ENCODE results near the gene CACNG4.

The CACNG4 gene

GRCh38 chr17:66963909-66964771, at the start of gene CACNG4:
Gene CACNG4 (plus strand): TSS chr17:66964707. CDS start chr17:66964912, 205 bp downstream.
- DNase-seq = peak; percentile 78

DNA sequence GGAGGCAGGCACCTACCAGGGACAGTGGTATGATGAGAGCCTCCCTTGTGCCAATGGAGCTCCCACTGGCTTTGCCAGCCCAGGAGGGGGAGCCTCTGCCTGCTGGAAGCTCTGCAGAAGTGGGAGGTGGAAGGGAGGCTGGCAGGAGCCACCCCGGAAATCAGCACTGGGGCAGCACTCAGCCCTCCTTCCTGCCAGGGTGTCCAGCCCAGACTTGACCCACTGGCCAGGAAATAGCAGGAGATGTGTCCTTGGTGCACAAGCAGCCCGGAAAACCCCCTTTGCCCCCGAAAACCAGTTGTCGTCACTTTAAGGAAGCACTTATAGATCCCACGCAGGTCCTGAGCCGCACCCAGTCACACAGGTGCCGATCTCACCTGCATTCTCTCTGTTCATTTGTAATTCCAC, 49.3 kb upstream of the CACNG4 start:
- no peak for DNase-seq

- no peak for DNase-seq
Observed at GRCh38 chr17:66915792-66916191, 48.7 kb upstream of the CACNG4 start.

DNA sequence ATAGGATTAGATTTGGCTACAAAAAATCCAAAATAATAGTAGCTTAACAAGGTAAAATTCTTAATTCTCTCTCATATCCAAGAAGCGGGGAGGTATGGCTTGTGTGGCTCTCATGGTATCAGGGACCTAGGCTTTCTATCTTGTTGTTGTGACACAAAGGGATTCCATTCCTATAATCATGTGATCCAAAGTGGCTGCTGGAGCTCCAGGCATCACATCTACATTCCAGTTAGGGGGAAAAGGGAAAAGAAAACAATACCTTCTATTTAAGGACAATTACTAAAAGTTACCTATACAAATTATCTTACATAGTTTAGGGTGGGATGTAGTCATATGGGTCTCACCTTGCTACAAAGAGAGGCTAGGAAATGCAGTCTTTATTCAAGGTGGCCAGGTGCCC, 47.6 kb upstream of the CACNG4 start:
- DNase-seq = no peak

DNA sequence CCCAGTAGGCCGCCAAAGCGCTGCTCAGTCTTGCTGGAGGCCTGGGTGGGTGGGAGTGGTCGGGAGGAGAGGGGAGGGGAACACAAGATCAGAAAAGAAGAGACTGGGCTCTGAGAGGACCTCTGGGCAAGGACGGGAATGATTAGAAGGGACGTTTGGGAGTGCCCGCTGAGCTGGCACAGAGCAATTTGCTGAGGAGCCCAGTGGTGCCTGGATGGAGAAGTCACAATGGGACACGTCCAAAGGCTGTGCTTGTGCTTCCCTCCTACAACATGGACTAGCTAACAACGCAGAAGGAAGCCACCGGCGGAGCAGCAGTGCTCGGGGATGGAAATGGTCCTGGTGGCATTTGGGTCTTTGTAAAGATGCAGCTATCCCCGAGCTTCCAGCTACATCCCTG, 45.6 kb upstream of the CACNG4 start:
- no peak for DNase-seq

DNA sequence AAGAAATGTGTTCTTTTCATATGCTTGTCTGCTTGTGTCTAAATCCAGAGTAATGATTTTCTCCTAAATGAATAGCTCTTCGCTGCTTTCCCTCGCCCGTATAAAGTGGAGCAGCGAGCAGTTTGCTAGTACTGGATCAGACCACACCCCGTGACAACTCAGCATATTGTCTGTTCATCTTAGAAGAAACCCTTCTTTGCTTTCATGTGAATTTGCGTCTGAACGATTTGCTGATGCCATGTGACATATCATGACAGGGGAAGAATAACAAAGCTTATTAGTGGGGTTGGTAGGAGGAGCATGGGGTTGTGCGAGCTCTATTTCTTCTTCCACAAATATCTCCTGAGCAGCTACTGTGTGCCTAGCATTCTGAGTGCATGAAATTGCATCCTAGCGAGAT, 44.1 kb upstream of the CACNG4 start:
- DNase-seq = no peak

DNA sequence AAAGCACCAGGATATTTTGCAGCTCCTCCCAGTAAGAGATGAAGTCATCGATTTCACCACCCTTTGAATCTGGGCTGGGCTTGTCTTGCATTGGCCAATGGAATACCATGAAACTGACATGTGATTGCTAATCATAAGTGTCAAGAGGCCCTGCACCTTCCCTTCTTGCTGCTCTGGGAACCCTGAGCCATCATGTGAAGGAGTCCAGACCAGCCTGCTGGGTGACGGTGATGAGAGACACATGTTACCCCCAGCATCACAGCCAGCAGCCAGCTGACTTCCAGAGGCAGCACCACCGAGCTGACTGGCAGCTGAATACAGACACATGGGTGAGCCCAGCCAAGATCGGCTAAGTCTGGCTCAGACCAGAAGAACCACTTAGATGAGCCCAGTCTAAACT, 43.6 kb upstream of the CACNG4 start:
- DNase-seq = no peak

DNA sequence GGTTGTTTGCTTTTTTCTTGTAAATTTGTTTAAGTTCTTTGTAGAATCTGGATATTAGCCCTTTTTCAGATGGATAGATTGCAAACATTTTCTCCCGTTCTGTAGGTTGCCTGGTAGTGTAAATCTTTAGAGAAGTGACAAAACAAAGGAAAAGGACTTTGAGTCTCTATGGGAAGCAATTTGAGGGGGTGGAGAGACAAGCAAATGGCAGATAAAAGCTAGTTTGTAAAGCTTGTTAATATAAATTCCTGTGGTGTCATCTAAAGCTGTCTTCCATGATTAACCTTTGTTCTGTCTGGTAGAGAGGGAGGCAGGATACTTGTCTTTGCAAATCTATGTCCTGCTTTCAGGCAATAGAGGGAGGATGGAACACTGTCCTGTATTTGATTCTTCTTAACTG, 40.6 kb upstream of the CACNG4 start:
- no peak for DNase-seq

DNA sequence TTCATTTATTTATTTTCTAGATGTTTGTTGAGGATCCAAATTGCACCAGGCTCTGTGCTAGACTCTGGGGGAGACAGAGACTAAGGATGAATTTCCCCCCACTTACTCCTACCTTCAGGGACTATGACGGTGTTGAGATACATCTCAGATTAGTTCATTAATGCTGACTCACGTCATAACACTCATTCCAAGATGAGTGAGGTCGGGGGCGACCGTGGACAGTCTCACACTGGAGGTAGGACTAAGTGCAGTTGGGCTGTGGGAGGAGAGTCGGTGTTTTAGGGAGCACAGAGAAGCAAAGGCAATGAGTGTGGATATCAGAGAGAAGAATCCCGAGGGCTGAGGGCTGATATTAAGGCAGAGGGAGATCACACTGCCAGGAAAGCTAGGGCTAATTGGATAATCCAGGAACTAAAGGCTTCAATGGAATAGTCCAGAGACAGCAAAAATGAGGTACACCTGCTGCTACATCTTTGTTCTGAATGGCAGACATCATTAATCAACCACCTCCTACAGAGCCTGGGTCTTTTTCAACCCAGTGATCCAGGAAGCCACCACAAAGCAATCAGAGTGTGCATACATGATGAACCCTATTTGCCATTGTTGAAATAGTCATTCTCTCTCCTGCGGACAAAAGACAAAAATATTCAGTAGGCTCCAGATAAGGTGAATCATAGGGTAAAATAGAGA, 38.6 kb upstream of the CACNG4 start:
- no peak for DNase-seq

DNA sequence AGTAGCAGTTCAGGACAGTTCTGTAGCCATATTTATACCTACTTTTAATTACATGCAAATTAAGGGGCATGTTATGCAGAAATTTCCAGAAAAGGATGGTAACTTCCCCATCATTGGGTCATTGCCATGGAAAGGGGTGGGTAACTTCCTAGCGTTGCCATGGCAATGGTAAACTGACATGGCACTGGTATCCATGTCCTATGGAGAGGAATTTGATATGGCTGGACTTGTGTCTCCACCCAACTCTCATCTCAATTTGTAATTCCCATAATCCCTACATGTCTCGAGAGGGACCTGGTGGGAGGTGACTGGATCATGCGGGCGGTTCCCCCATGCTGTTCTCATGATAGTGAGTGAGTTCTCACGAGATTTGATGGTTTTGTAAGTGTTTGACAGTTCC, 35.6 kb upstream of the CACNG4 start:
- no peak for DNase-seq

DNA sequence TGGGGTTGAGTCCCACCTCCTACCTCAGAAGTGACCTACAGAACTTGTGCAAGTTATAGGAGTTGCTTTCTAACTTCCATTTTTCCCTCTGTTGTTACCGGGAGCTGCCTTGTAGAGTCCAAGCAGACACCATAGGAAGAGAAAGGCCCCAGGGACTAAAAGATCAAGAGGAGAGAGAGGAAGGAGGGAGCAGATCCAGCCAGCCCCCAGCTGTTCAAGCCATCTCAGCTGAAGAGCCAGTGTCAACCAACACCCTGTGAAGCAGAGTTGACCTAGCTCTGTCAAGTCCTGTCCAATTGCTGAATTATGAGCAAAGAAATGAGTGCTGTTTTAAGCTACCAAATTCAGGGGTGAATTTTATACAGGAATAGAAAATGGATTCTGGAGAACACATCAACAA, 34.9 kb upstream of the CACNG4 start:
- no peak for DNase-seq

- DNase-seq = no peak
Observed at GRCh38 chr17:66930933-66931332, 33.6 kb upstream of the CACNG4 start.

GRCh38 chr17:66932311-66932710, 32.2 kb upstream of the CACNG4 start:
- DNase-seq = no peak

GRCh38 chr17:66934040-66934439, 30.5 kb upstream of the CACNG4 start:
- DNase-seq = no peak

- no peak for DNase-seq
Observed at GRCh38 chr17:66935717-66936116, 28.8 kb upstream of the CACNG4 start.

- no peak for DNase-seq
Observed at GRCh38 chr17:66938656-66939055, 25.9 kb upstream of the CACNG4 start.

DNA sequence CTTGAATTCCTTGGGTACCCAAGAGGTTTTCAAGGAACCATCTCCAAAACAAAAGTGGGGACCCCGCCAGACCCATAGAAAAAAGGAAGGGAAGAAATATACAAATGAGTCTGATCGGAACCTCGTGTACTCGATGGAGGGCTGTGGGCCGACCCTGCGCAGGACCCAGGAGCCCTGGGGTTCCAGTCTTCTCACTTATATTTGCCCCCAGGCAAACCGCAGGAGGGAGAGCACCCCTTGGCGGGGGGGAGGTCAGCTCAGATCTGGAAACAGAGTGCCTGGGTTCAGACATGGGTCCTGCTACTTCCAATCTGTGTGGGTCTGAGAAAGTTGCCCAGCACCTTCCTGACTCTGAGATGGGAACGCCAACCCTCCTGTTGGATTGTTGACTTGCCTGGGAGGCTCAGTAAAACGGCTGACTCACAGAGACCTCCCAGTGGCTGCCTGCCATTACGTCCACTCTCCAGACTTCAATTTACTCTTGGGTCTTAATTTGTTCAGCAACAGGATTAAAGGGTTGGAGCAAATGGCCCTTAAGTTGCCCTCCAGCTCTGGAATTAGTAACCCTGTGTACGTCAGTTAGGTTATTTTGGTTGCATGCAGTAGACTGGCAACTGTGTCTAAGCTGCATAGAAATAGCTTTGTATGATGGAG, 24.9 kb upstream of the CACNG4 start:
- no peak for DNase-seq

- no peak for DNase-seq
Observed at GRCh38 chr17:66941249-66941648, 23.3 kb upstream of the CACNG4 start.

- no peak for DNase-seq
Observed at GRCh38 chr17:66941773-66942450, 22.6 kb upstream of the CACNG4 start.

- no peak for DNase-seq
Observed at GRCh38 chr17:66942451-66943264, 21.8 kb upstream of the CACNG4 start.

DNA sequence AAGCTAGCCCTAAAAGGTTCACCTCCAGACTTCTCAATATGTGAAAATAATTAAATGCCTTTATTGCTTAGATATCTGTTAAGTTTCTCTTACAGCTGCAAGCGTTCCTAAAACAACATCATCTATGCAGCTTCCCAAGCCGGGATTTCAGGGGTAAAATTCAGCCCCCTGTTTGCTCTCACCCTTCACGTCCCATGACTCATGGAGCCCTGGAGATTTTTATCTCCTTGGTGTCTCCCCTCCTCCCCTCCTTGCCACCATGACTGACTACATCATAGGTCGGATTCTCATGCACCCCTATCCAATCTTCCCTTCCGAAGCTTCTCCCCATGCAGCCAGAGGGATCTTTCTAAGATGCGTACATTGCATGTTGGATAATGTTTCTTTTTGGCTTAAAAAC, 21.0 kb upstream of the CACNG4 start:
- no peak for DNase-seq

All from right hindlimb (tissue), 1 donor.